ENCODE measurements around the gene NKX2-4.
A peak's percentile ranks its signal among the peaks of the same experiment; 100 is the strongest.
"Not testable (repeated sequence)": the region's sequence is repeated elsewhere in the genome, so short reads cannot be mapped to it uniquely, and the experiment has no call there.

Gene NKX2-4

DNA sequence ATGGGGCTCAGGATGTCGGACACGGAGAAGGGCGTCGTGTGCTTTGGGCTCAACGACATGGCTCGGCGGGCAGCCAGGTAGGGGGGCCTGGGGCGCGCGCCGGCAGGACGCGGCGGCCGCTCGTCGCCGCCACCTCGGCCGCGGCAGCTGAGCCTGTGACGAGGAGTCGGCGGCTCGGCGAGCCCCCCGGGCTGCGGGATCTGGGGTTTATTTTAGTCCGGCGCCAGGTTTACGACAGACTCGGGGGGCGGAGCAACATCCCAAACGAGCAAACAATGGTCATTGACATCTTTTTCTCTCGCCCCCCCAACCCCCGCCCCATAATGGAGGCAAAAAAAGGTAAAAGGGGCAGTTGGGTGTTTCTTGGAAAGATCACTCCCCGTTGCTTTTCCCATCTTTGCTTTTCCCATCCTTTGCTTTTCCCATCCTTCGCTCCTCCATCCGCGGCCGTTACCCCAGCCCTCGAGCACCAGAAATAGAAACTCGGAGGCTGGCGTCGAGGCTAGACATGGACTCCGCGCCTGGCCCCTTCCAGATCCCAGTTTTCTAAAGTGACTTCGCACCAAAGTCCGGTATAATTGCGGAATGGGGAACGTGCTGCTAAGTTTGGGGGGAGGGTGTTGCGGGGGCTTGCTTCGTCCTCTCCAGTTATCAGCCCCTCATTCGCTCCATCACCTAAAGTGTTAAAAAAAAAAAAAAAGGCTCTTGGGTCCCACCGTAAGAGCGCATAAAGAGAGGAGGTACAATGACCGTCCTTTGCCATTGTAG lies at the start of gene NKX2-4:
NKX2-4 (minus strand) TSS at position 186 of the 768 bp plus-strand sequence; CDS start at position 59, 127 bp downstream.
- no peak for DNase-seq (ENCODE audit: low spot score)

DNA sequence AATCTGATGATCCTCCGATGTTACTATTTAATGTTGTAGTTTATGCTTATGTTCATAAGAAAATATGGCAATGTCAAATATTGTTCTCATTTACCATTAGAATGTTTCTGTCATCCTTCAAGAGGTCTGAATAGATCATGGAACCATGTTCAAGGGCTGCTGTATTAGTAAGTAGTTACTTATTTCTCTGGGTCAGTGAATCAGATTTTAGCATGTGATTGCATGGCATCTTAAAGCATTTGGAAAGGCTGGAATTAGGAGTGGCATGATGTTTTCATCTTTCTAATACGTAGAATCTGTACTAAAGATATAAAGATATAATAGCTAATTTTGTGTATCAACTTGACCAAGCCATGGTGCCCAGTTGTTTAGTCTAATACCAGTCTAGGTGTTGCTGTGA lies 40.5 kb upstream of the NKX2-4 start:
- DNase-seq (ENCODE audit: low spot score) = no peak

DNA sequence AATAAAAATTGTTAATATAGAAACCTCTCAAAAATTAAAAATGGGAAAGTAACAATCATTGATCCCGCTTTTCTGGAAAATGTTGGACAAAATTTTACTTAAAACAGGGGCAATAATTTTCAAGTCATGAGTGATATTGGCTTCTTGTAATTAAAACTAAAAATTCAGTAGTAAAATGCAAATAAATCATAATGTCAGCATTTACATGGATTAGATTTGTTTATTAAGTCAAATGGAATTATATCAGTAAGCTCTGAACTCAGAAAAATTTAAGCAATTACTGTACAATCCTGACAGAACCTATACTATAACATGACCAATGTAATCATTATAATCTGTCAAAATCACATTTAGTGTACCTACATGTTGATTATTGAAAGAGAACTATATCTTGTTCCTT lies 39.9 kb upstream of the NKX2-4 start:
- no peak for DNase-seq (ENCODE audit: low spot score)

DNA sequence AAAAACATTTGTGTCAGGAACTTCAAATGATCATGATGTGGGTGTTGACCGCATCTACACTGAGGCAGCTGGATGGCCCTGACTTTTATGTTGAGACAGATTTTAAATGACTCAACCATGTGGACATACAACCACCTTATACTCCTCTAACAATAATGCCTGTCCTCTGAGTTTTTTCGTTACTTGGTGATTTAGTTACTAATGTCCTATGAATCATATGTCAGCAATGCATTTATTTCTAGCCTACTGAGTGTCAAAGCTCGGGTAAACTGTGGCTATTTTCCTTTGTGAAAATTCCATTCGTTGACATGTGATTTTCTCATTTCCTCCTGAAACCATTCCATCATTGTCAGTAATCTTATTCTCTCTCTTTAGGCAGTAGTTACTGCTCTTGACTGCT lies 38.9 kb upstream of the NKX2-4 start:
- no peak for DNase-seq (ENCODE audit: low spot score)

DNA sequence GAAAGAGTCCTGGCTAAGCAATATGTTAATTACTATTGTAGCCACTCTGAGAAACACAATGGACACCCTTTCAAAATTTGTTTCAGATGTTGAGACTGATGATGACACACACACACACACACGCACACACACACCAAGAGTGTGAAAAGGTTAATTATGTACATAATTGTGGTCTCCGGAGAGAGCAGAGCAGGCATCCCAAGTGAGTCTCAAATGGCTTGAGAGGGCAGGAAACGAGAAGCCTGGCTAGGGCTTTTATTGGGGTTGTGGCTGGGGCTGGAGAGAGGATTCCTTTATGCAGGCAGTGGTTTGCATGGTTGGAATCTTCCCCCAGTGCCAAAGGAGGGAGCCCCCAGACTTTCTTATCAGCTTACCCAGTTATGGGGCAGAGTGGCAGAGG lies 38.2 kb upstream of the NKX2-4 start:
- DNase-seq (ENCODE audit: low spot score) = no peak

DNA sequence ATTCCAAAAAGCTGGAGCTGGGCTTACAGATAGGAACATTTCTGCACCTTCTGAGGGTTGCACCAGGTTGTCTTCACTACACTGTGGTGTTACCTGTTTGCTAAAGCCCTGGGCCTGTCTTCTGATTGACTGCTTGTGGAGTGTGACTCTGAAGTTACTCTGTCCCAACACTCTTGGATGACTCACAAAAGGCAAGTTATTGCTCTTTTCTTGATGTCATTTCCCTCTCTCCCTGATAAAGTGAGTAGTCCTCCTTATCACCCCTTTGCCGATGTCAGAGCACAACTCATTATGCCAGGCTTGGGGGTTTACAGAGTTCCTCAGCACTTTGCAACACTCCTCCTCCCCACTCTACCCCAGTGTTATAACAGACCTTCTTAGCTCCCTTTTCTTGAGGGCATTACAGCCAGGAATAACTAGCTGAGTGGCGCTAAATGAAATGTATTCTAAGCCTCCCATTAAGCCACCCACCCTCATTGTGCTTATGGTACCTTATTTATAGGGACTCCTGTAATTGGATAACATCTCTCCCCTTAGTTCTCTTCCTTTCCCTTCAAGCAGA lies 36.1 kb upstream of the NKX2-4 start:
- no peak for DNase-seq (ENCODE audit: low spot score)

DNA sequence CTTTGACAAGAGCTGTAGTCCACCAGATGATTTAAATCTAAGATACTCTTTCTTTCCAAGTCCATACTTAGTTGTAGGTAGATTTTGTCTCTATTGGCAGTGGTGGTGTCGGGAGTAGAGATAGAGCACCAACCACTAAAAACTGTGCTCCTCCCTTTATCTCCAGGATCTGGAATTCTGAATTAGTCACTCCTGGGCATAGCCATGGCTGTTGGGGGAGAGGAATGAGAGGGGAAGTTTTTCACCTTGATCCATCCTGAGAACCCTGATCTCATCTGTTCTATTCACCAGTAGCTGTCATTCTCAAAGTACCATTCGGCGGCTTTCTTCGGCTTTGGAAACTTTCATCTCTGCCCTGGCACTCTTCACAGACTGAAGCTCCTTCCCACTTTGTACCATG lies 35.6 kb upstream of the NKX2-4 start:
- DNase-seq (ENCODE audit: low spot score) = no peak

DNA sequence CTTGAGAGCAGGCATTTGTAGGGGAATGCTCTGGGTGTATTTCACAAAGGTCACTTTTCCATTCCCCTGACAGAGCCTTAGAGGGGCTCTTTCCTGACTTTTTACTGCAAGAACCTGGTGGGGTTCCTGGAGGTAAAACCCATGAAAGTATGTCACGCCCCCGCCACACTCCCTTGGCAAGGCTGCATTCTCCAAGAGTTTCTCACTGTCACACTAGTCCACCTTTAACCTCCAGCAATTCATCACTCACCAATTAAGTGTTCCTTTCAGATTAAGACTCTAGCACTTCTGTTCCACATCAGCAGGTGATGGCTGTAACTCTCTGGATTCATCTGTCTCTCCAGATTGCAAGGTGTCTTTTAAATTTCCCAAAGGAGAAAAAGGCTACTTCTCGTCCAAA lies 32.7 kb upstream of the NKX2-4 start:
- no peak for DNase-seq (ENCODE audit: low spot score)

DNA sequence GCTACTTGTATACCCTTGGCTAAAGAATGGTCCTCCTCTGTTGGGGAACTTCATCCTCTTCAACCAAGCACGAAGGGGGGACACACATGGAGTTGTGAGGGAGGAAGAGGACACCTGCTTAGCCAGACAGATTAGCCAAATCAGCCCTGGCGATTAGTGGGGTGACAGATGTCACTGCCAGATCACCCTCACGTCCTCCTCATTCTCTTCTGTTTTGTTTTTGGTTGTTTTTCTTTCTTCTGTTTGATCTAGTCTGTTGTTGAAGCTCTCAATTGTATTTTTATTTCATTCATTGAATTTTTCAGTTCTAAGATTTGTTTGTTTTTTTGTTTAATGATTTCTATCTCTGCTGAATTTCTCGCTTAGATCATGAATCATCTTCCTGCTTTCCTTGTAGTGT lies 27.5 kb upstream of the NKX2-4 start:
- no peak for DNase-seq (ENCODE audit: low spot score)

DNA sequence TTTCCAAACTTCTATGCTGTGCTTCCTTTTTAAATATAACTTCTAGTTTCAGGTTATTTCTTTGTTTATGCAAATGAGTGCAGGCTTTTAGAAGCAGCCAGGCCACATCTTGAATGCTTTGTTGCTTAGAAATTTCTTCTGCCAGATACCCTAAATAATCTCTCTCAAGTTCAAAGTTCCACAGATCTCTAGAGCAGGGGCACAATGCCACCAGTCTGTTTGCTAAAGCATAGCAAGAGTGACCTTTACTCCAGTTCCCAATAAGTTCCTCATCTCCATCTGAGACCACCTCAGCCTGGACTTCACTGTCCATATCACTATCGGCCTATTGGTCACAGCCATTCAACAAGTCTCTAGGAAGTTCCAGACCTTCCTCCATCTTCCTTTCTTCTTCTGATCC lies 26.4 kb upstream of the NKX2-4 start:
- not testable (repeated sequence) for DNase-seq (ENCODE audit: low spot score)

DNA sequence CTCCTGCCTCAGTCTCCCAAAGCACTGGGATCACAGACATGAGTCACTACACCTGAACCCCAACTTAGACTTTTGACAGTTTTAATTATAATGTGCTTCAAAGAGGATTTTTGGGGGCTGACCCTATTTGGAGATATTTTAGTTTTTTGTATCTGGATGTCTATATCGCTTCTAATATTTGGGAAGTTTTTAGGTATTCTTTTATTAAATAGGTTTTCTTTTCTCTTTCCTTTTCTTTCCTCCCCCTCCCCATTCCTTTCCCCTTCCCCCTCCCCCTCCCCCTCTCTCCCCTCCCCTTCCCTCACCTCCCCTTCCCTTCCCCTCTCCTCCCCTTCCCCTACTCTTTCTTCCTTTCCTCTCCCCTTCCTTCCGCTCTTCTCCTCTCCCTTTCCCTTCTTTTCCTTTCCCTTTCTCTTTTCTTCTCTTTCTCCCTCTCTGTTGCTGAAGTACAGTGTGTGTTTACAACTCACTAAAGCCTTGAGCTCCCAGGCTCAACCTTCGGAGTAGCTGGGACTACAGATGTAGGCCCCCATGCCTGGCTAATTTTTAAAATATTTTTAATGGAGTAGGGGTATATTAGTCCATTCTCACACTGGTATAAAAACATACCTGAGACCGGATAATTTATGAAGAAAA lies 24.4 kb upstream of the NKX2-4 start:
- no peak for DNase-seq (ENCODE audit: low spot score)

DNA sequence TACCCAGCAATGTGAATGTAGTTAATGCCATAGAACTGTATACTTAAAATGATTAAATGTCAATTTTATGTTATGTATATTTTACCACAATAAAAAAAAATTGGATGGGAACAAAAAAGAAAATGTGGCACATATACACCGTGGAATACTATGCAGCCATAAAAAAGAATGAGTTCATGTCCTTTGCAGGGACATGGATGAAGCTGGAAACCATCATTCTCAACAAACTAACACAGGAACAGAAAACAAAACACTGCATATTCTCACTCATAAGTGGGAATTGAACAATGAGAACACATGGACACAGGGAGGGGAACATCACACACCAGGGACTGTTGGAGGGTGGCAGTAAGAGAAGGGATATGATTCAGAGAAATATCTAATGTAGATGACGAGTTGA lies 21.8 kb upstream of the NKX2-4 start:
- DNase-seq (ENCODE audit: low spot score) = not testable (repeated sequence)

DNA sequence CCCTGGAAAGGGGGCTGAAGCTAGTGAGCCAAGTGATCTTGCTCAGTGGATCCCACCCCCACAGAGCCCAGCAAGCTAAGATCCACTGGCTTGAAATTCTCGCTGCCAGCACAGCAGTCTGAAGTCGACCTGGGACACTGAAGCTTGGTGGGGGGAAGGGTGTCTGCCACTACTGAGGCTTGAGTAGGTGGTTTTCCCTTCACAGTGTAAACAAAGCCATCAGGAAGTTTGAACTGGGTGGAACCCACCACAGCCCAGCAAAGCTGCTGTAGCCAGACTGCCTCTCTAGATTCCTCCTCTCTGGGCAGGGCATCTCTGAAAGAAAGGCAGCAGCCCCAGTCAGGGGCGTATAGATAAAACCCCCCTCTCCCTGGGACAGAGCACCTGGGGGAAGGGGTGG lies 16.7 kb upstream of the NKX2-4 start:
- DNase-seq (ENCODE audit: low spot score) = not testable (repeated sequence)

DNA sequence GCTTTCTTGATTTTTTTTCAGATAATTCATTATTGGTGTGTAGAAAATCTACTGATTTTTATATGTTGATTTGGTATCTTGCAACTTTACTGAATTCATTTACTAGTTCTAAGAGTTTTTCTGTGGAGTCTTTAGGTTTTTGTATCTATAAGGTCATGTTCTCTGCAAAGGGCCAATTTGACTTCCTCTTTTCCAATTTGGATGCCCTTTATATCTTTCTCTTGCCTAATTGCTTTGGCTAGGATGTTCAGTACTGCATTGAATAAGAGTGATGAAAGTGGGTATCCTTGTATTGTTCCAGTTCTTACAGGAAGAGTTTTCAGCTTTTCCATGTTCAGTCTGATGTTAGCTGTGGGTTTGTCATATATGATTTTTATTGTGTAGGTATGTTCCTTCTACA lies 14.4 kb upstream of the NKX2-4 start:
- DNase-seq (ENCODE audit: low spot score) = no peak

DNA sequence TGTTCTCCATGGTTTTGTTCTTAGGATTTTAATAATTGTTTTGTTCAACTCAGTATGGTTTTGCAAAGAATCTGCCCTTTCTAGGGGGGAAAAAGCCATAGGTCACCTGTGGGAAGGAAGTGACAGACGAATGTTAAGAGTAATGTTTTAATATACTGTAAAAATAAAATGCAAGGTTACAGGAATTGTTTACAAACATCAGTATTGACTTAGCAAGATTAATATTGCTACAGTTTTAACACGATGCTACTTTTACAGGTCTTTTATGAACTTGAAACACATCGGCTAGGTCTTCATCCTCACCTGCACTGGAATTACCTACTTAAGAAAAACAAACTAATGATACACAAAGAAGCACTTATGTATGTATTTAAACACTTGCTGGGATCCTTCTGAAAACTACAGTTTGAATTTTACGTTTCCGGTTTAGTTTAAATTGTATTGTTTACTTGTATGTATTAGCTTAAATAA lies 1.7 kb upstream of the NKX2-4 start:
- DNase-seq (ENCODE audit: low spot score) = no peak

DNA sequence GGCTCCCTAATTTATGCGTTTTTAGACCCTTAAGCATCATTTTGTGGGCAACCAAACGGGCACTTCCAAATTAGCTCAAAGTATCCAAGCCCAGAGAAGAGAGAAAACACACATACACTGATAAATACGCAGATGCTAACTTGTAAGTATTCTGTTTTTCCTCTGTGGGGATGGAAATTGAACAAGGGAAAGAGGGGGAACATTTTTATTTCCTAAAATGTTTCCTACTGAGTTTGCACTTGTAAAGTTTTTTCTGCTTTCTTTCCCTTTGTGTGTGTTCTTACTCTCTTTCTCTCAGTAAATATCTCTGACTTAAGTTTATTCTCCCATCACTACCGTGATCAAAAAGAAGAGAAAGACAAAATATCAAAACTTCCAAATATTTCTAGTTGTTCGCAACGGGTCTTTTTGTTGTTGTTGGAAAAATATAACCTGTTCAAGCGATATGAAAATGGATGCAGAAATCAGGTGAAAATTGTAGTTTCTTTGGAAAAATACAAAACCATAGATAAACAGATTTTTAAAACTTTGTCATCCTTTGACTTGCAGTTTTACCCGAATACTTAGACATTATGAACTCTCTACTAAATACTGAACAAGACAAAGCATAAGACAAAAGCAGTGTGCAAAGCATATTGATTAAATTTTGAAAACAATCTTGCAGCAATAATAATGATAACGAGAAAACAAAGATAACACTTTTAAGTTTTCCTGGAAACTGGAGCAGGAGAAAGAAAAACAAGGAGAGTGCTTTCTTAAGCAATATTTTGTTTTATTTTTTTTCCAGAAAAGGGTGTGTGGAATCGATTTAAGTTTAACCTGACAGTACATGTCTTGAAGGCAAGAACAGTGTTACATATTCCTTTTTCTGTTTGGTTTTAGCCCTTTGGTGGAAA lies 1.0 kb upstream of the NKX2-4 start:
- no peak for DNase-seq (ENCODE audit: low spot score)

DNA sequence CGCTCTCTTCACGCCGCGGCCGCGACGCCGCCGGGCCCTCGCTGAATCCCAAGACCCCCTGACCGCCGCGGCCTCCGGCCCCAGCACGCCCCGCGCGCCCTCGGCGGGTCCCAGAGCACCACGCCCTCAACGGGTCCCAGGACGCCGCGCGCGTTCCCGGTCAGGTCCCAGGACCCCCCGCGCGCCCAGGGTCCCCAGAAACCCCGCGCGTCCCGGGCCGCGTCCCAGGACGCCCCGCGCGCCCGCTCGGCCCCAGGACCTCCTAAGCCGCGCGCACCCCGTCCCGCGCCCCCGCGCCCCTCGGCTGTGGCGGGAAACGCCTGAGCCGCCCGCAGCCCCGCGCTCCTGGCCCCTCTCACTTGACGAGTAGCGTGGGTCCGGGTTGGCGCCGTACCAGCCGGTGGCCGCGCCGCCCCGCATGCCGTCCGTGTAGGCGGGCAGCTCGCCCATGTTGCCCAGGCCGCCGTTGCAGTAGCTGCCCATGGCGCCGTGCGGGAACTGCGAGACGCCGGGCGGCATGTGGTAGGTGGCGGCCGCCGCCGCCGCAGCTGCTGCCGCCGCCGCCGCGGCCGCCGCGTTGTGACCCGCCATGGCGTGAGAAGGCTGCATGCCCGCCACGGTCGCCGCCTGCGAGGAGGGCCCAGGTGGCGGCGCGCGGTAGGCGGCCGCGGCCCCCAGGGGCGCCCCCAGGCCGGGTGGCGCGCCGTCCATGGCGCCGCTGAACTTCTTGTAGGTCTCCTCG lies 556 bp downstream of the NKX2-4 start:
- DNase-seq (ENCODE audit: low spot score) = no peak

DNA sequence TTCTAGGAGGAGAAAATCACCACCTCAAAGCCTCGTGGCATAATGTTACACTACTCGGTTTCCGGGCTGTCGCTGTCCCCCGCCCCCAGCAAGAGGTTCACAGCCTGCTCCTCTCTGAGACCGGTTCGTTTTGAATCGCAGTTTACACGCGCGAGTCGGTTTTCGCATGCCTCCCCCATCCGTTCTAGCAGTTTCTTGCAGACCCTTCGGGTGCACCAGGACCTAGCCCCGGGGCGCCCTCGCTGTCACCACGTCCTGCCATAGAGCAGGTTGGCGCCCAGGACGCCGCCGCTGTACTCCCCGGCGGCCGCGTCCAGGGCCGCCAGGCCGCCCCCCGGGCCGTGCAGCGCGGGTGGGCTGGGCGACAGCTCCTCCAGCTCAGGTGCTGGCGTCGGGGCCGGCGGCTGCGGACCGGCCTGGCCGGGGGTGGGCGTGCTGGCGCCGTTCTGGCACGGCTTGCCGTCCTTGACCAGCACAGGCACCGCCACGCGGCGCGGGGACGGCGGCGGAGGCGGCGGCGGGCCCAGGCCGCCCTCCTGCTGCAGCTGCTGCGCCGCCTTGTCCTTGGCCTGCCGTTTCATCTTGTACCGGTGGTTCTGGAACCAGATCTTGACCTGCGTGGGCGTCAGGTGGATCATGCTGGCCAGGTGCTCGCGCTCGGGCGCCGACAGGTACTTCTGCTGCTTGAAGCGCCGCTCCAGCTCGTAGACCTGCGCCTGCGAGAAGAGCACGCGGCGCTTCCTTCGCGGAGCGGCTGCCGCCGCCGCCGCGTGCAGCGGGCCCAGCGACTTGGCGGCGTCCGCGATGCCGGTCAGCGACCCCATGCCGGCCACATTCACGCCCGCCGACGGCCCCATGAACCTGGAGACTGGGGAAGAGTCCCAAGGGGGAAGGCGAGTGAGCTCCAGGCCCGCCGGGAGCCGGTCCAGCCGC lies 1.4 kb downstream of the NKX2-4 start:
- peak; percentile 25 for DNase-seq (ENCODE audit: low spot score)

DNA sequence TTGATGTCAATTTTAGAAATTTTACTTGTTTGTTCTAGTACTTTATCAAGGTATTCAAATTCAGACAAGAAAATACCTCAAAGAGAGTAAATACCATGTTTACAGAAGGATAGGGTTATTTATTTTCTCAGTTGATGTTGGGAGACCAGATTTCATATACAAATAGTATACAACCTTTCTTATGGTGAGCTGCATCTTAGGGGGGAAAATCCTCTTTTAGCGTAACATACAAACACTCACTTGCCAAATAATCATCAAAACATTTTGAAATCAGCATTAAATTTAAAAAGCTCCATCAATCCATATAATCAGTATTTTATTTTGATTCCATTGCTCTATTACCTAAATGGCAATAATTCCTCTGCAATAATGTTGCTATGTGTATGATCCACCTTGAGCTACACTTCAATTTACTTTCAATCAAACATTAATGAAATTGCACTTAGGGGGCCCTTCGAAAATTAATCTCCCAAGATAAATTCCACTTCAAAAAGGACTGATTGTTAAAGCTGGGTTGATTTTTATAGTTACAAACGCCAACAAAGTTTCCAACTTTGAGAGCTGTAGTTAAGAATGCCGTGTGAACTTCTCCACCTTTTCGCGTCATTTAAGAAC lies 2.2 kb downstream of the NKX2-4 start:
- DNase-seq (ENCODE audit: low spot score) = no peak

DNA sequence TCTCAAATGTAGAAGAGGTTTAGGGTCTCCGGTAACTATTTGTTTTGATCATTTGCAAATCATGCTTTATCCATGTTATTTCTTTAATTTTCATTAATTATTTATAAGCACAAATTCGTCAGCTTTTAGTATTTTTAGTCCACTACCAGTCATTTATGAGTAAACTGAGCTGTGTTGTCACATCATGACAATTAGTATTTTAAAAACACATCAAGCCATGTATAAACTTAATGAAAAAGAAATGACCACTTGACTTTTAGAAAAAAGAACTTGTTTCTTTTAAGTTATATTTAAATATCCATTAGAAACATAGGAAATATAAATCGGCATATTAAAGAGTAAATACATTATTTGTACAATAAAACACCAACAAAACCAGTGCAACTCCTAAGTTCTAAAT lies 2.8 kb downstream of the NKX2-4 start:
- DNase-seq (ENCODE audit: low spot score) = no peak

Data from CD4-positive, alpha-beta T cell treated with Interleukin-15 for 4 hours (primary cell).